GM12892 (cell line): ENCODE data around the gene GLRX.

Source experiments
- POLR2A ChIP-seq: IDR thresholded peaks from 2 replicates; pipeline ENCODE4 v1.6.1; 2011; ENCODE audit warnings: low read depth, low read length, control low read depth
- POLR2AphosphoS5 ChIP-seq: IDR thresholded peaks from 2 replicates; pipeline ENCODE4 v1.6.1; 2011; ENCODE audit warnings: low read depth, low read length, control low read depth
- TAF1 ChIP-seq: IDR thresholded peaks from 2 replicates; pipeline ENCODE4 v1.6.1; 2011; ENCODE audit warnings: low read depth, mild to moderate bottlenecking, control low read depth, low read length, borderline replicate concordance

GRCh38 chr5:95868136-95868535 lies 45.6 kb upstream of the GLRX start:
- no peak for TF ChIP-seq POLR2A
- no peak for TF ChIP-seq TAF1
- no peak for TF ChIP-seq POLR2AphosphoS5
